Keratinocyte (primary cell): Measurements from ENCODE around the gene MED16. TPM values are rescaled to one million over a fixed set of nuclear protein-coding genes. Genes with fewer than 3 reads are reported as not detected.

ENCODE experiments used
- DNase-seq: peaks from one replicate; pipeline ENCODE4 v3.0.0-alpha.2; 2011; ENCODE audit warnings: low read depth, missing footprints, low spot score
- FAIRE-seq: peaks from 2 replicates; lab custom pipeline; 2011; peaks lifted over from hg19 to GRCh38; lab: Jason Lieb, UNC
- H2AFZ ChIP-seq: 2 replicates; pipeline ENCODE4 v1.6.0; 2012; ENCODE audit warnings: low read length, control low read depth, inconsistent platforms; ENCODE audit not compliant: control insufficient read depth
- H3K27ac ChIP-seq: 2 replicates; pipeline ENCODE4 v1.5.1; 2011; ENCODE audit warnings: low read length; ENCODE audit not compliant: control insufficient read depth, insufficient read depth
- H3K27me3 ChIP-seq: 3 replicates; pipeline ENCODE4 v1.6.0; 2011; ENCODE audit warnings: low read length; ENCODE audit not compliant: control insufficient read depth, insufficient read depth; ENCODE audit errors: extremely low read depth
- H3K36me3 ChIP-seq, 2 experiments: 2 replicates in 1 of 2; 3 replicates in 1 of 2; pipeline ENCODE4 v1.5.1; 2011; ENCODE audit warnings: low read length in 2 of 2, mild to moderate bottlenecking in 1 of 2; ENCODE audit not compliant: control insufficient read depth in 2 of 2, insufficient read depth in 2 of 2; ENCODE audit errors: extremely low read depth in 1 of 2
- H3K4me1 ChIP-seq: 3 replicates; pipeline ENCODE4 v1.5.1; 2011; ENCODE audit warnings: low read length; ENCODE audit not compliant: control insufficient read depth, insufficient read depth; ENCODE audit errors: extremely low read depth
- H3K4me2 ChIP-seq: 3 replicates; pipeline ENCODE4 v1.6.0; 2011; ENCODE audit warnings: low read depth, low read length; ENCODE audit not compliant: control insufficient read depth, insufficient read depth; ENCODE audit errors: extremely low read depth
- H3K4me3 ChIP-seq, 3 experiments: fragments of 200-600 bp in 1 of 3; sonication (generic) in 1 of 3; 2 replicates in 2 of 3; 3 replicates in 1 of 3; pipeline ENCODE4 v1.5.1; 2011 to 2016; ENCODE audit warnings: low read length in 3 of 3, mild to moderate bottlenecking in 3 of 3, control low read depth in 2 of 3, inconsistent platforms in 1 of 3, low read depth in 1 of 3, mixed read lengths in 1 of 3, mixed run types in 1 of 3, moderate library complexity in 1 of 3; ENCODE audit not compliant: control insufficient read depth in 2 of 3, insufficient read depth in 2 of 3; ENCODE audit errors: extremely low read depth in 1 of 3
- H3K79me2 ChIP-seq: 2 replicates; pipeline ENCODE4 v1.6.0; 2012; ENCODE audit warnings: low read length; ENCODE audit not compliant: control insufficient read depth, insufficient read depth
- H3K9ac ChIP-seq: 3 replicates; pipeline ENCODE4 v1.6.0; 2011; ENCODE audit warnings: low read length; ENCODE audit not compliant: control insufficient read depth, insufficient read depth; ENCODE audit errors: extremely low read depth
- H3K9me1 ChIP-seq: 3 replicates; pipeline ENCODE4 v1.6.0; 2011; ENCODE audit warnings: low read length; ENCODE audit not compliant: control insufficient read depth, insufficient read depth; ENCODE audit errors: extremely low read depth
- H3K9me3 ChIP-seq: 2 replicates; pipeline ENCODE4 v1.5.1; 2012; ENCODE audit warnings: low read depth, low read length; ENCODE audit not compliant: control insufficient read depth
- H4K20me1 ChIP-seq: 3 replicates; pipeline ENCODE4 v1.6.0; 2011; ENCODE audit warnings: low read length; ENCODE audit not compliant: control insufficient read depth, insufficient read depth; ENCODE audit errors: extremely low read depth
- EZH2 ChIP-seq: IDR thresholded peaks from one replicate; pipeline ENCODE4 v1.6.1; 2012; ENCODE audit warnings: inconsistent platforms, mild to moderate bottlenecking, low read length, moderate library complexity
- dilution Hi-C: fragments of 300-500 bp; cut with MboI; formaldehyde crosslinking; loops from one replicate; pipeline ENCODE4 v1.7.0; 2020; ENCODE audit warnings: low sequenced_read_pairs; ENCODE audit not compliant: extremely low pct_ligation_motif_present
- polyA plus RNA-seq, 5 experiments: library from polyadenylated mRNA; depleted of rRNA in 3 of 5; stranded (reverse) in 3 of 5; stranded (forward) in 1 of 5; unstranded in 1 of 5; fragments of >200 nt; gene quantifications; 1 replicate in 1 of 5; 2 replicates in 3 of 5; 3 replicates in 1 of 5; pipeline versions ENCODE4 v1.2.1 to v1.2.3, GENCODE V29; 2011 to 2012; ENCODE audit warnings: missing spikeins in 2 of 5, low read depth in 1 of 5, low replicate concordance in 1 of 5
- TF ChIP-seq, protein P1 (sequence below), 3 experiments: IDR thresholded peaks in 1 of 3; conservative IDR thresholded peaks in 1 of 3; optimal IDR thresholded peaks in 1 of 3; 2 replicates in 2 of 3; 3 replicates in 1 of 3; pipeline versions ENCODE3 to v1.5.1; 2011; ENCODE audit warnings: low read length in 3 of 3, mild to moderate bottlenecking in 3 of 3, moderate library complexity in 2 of 3, control low read depth in 1 of 3, inconsistent platforms in 1 of 3; ENCODE audit not compliant: insufficient read depth in 2 of 3; ENCODE audit errors: extremely low read depth in 1 of 3

The MED16 gene
- polyA plus RNA-seq, 1 donor (not counting 4 experiments of a cell fraction or from before 2014, with no cell fraction given) = 9.7 TPM

- Histone ChIP-seq H3K27me3 (peaks cover 15% of the 10 kb centered on the region), H3K9ac (peak within 1 kb of the TSS; percentile 82), H3K4me2 (peak within 1 kb of the TSS; percentile 85), H3K9me1 (no peaks in the 10 kb centered on the region), H4K20me1 (peaks cover 4% of the 10 kb centered on the region), H3K36me3 (no peaks in the 10 kb centered on the region), H3K79me2 (peaks cover 22% of the 10 kb centered on the region), H3K27ac (peak within 1 kb of the TSS; percentile 64), H2AFZ (peak within 1 kb of the TSS; percentile 74), H3K4me1 (peaks cover 8% of the 10 kb centered on the region), H3K9me3 (no peaks in the 10 kb centered on the region), H3K4me3 (peak within 1 kb of the TSS; percentile 73 to 84 (median 79))
- TF ChIP-seq, protein P1, sequence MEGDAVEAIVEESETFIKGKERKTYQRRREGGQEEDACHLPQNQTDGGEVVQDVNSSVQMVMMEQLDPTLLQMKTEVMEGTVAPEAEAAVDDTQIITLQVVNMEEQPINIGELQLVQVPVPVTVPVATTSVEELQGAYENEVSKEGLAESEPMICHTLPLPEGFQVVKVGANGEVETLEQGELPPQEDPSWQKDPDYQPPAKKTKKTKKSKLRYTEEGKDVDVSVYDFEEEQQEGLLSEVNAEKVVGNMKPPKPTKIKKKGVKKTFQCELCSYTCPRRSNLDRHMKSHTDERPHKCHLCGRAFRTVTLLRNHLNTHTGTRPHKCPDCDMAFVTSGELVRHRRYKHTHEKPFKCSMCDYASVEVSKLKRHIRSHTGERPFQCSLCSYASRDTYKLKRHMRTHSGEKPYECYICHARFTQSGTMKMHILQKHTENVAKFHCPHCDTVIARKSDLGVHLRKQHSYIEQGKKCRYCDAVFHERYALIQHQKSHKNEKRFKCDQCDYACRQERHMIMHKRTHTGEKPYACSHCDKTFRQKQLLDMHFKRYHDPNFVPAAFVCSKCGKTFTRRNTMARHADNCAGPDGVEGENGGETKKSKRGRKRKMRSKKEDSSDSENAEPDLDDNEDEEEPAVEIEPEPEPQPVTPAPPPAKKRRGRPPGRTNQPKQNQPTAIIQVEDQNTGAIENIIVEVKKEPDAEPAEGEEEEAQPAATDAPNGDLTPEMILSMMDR (optimal IDR thresholded peaks at IDR 0.05 in 1 of 3, IDR thresholded peaks at IDR 0.05 in 1 of 3, conservative IDR thresholded peaks at IDR 0.05 in 1 of 3; ENCODE audit: extremely low read depth in 1 of 3, insufficient read depth in 2 of 3, low read length in 3 of 3) = no peak
- TF ChIP-seq EZH2 = no peak
- dilution Hi-C loops = no loop called here
- FAIRE-seq = peak; percentile 26
- DNase-seq = no peak
Measured at GRCh38 chr19:913080-913748, 20.2 kb upstream of the MED16 start, which contains the start of gene R3HDM4. TSS of gene R3HDM4 (minus strand) at chr19:913219. CDS start at chr19:913157, 62 bp downstream.

DNA sequence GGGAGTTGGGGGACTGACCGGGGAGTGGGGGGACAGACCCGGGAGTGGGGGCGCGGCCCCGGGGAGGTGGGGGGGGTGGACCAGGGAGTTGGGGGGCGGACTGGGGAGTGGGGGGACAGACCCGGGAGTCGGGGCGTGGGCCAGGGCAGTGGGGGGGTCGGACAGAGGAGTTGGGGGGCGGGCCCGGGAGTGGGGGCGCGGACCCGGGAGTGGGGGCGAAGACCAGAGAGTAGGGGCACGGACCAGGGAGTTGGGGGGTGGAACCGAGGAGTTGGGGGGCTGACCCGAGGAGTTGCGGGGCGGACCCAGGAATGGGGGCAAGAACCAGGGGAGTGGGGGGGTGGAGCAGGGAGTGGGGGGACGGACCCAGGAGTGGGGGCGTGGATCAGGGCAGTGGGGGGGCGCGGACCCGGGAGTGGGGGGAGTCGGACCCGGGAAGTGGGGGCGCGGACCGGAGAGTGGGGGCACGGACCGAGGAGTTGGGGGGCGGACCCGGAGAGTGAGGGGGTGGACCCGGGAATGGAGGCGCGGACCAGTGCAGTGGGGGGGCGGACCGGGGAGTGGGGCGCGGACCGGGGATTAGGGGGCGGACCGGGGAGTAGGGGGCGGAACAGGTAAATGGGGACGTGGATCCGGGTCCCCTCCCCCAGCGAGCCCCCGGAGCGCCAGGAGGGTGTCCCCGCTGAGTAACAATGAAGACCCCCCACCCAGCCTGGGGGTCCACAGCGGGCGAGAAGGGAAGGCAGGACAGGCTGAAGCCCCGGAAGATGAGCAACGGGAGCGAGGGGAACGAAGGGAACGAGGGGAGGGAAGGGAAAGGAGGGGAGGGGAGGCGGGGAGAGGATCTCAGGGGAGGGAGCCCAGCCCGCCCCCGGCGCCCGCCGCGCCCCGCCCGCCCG lies 19.4 kb upstream of the MED16 start:
- H3K9me1 ChIP-seq = no peaks in the 10 kb centered on the region
- H4K20me1 ChIP-seq = peaks cover 6% of the 10 kb centered on the region
- DNase-seq (no peak), FAIRE-seq (no peak)
- H3K4me1 ChIP-seq = peaks cover 7% of the 10 kb centered on the region
- H2AFZ ChIP-seq = peak overlapping the region; percentile 37
- peaks cover 28% of the 10 kb centered on the region for H3K79me2 ChIP-seq
- H3K27ac ChIP-seq = peak overlapping the region; percentile 56
- no peaks in the 10 kb centered on the region for H3K36me3 ChIP-seq
- peak overlapping the region; percentile 82 for H3K9ac ChIP-seq
- no peak for TF ChIP-seq EZH2
- TF ChIP-seq, protein P1 (optimal IDR thresholded peaks at IDR 0.05 in 1 of 3, IDR thresholded peaks at IDR 0.05 in 1 of 3, conservative IDR thresholded peaks at IDR 0.05 in 1 of 3; ENCODE audit: extremely low read depth in 1 of 3, insufficient read depth in 2 of 3, low read length in 3 of 3) = no peak
- H3K4me2 ChIP-seq = no peak overlapping the region
- peaks cover 7% of the 10 kb centered on the region for H3K27me3 ChIP-seq
- H3K4me3 ChIP-seq = peak overlapping the region; percentile 69 to 84 (median 79)
- H3K9me3 ChIP-seq = no peaks in the 10 kb centered on the region
- dilution Hi-C loops = no loop called here
